ENCODE data around the gene ANXA6.

ANXA6 gene

DNA sequence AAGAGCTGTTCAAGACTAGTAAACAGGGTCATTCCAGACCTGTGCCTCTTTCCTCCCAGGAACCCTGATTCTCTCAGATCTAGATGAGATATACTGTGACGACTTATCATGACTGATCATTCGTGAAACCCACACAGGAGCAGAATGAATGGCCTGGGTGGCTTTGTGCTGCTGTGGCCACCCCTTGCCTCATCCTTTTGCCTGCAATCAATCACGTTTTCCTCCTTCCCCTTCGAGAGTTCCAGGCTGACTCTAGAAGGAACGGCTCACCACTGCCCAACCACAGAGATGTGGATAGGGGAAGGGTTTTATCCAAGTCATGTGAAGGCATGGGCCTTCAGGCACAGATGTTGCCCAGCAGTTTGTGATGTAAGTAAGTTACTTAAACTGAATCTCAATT lies 5.8 kb downstream of the ANXA6 start:
- DNase-seq: peak; percentile 10

DNA sequence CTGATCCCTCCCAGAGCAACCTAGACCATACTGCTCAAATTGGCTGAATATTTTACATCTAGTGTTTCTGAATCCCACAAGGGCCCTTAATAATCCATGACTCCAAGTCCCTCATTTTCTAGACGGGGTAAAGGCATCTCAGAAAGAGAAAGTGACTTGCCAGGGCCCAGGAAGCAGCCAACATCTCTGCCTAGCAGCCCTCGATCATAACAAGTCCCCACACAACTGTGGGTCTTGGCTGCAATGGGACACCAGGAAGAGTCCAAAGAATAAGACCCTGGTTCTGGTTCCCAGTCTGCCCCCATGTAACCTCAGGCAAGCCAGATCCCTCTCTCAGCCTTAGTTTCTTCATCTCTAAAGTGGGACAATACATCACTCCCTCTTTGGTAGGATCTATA lies 6.3 kb downstream of the ANXA6 start:
- no peak for DNase-seq

DNA sequence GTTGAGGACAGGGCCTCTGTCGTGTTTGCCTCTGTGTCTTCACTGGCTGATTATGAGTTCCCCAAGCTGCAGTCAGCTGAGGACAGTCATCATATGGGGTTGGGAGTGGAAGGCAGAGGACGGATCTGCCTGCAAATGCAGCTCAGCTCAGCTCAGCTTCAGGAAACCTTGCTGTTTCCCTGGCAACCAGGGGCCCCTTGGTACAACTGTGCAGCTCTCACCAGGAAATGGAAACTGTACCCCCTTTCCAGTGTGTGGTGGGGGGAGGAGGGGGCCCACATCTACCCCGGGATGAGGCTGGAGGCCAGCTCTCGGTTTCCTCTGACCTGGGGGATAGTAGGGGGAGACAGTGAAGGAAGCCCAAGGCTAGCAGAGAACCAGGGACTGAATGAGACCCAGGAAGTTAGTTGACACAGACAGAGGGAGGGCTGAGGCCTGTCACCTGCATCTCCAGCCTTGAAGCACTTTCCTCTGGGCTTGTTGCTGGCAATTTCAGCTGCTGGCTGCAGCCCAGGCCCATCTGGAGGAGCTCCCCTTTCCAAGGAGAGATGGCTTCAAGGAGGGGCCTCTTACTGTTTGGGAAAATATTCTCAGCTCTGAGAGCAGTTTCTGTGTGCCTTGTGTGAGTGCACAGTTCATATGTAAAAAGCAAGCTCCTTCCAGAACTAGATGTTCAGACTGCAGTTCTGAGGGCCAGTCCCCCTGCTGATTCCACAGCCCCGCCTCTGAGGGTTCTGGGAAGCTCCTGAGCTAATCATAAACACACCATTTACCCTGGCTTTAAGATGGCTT lies 6.9 kb downstream of the ANXA6 start:
- DNase-seq: peak; percentile 15

DNA sequence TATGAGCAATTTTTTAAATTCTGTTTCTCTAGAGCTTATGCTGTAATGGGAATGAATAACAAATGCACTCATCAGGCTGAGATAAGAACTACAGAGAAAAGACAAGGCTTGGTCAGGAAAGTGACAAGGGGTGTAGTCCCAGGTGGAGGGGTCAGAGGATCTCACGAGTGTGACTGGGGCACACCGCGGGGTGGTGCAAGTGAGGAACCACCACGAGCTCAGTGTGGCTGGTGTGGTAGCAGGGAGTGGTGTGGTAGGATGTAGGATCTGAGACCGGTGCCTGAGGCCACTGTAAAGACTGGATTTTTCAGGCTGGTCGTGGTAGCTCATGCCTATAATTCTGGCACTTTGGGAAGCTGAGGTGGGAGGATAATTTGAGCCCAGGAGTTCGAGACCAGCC lies 9.0 kb downstream of the ANXA6 start:
- DNase-seq: no peak

DNA sequence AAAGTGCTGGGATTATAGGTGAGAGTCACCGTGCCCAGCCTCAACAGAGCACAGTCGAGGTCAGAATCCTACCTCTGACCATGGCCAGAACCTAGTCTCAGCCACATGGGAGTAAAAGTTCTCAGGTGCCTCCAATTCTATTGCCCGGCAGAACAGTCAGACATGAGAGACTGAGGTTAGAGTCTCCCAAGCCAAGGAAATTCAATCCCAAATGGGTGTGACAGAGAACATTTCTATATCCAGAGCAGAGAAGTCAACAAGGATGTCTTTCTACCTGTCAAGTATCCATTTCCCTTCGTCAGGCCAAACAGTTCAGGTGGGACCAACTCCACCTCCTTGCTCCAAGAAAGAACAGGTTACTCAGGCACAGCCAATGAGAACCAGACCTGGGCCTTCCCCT lies 10.5 kb downstream of the ANXA6 start:
- no peak for DNase-seq

DNA sequence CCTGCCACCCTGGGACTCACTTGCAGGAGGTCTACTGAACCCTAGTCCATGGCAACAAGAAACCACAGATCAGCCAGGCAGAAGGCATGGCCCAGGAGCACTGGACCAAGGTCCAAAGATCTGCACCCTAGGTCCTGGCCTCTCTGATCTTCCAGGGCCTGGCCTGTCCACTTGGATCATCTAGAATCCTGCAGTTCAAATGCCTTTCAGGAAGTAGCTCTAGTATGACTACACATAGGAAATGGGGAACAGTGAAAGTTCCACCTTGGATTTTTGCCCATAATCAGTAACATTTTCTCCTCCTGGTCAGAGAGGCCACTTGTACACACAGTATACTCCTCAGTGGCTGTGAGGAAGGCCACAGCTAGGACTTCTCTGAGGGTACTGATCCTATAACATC lies 11.5 kb downstream of the ANXA6 start:
- DNase-seq: no peak

DNA sequence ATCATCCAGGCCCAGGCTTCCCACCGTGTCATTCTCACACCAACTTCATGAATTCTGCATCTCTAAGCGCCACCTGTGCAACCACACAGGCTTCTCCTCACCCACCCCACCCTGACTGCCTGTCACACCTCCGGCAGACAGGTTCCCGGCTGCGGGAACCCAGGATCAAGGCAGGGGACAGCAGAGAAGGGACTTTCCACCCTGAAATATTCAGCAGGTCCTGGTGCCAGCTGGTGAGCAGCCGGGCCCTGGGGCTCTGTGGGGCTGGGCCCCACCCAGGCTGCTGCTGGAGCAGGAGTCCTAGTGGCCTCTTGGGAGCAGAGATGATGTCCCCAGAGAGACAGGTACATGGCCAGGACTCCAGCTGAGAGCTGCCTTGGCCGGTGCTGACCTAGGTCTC lies 12.7 kb downstream of the ANXA6 start:
- DNase-seq: no peak

DNA sequence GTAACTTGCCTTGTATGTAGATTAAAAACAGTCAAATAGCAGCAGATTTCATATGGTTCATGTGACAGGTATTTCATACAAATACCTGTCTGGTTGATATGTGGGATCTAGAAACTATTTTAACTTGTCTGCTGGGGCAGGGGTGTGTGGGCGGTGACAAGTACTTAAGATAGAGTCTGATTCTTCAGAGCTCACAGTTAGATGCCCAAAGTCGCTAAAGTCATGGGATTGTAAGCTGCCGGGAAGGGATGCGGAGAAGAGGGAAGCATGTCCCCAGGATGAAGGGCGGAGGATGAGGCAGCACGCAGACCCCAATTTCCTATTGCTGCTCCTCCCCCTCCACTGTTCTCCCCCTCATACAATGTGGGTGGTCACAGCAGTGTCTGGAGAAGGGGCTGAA lies 13.3 kb downstream of the ANXA6 start:
- DNase-seq: no peak

DNA sequence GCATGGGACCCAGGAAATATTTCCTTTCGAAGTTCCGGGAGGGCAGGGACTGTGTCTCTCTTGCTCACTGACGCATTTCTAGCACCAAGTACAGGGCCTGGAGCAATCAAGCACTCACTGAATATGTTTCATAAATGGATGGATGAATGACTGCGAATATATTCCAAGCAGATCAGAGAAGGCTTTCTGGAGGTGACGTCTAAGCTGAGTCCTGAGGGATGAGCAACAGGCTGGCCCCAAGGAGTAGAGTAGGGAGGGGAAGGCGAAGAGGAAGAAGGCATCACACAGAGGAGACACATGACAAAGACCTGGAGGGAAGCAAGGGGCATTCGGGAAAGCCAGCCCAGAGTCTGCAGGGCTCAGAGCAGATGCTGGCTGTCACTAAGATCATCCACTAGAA lies 13.9 kb downstream of the ANXA6 start:
- DNase-seq: no peak

DNA sequence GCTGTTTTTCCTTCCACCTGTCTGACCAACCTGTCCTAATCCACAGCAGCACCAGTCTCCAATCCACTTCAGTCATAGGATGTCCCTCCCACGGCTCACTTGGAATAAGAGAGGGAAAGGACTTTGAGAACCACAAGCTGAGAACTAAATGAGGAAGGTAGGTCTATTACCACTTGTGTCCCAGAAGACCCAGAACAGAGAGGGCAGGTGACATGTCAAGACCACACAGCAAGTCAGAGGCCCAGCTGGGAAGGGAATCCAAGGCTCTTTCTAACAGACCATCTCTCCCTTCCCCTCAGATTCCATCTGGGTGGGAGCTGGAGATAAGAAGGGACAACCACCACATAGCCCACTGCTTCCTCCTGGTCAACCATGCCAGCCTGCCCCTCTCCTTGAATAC lies 14.6 kb downstream of the ANXA6 start:
- DNase-seq: no peak

DNA sequence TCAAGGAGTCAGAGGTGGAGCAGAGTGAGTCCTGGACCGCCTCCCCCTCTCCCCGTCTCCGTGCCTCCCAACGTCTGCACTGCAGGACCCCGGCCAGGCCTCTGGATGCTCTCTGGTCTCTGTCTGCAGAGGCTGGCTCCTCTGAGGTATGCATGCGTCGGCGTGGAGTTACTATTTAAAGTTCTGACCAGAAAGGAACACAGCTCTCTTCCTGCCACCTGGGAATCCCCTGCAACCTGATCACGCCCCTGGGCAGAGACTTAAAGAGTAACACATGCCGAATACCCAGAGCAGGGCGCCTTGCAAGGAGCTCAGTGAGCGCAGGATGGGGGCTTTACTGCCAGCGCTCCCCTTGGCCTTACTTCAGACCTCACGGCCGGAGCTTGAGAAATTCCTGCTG lies 16.0 kb downstream of the ANXA6 start:
- DNase-seq: no peak

DNA sequence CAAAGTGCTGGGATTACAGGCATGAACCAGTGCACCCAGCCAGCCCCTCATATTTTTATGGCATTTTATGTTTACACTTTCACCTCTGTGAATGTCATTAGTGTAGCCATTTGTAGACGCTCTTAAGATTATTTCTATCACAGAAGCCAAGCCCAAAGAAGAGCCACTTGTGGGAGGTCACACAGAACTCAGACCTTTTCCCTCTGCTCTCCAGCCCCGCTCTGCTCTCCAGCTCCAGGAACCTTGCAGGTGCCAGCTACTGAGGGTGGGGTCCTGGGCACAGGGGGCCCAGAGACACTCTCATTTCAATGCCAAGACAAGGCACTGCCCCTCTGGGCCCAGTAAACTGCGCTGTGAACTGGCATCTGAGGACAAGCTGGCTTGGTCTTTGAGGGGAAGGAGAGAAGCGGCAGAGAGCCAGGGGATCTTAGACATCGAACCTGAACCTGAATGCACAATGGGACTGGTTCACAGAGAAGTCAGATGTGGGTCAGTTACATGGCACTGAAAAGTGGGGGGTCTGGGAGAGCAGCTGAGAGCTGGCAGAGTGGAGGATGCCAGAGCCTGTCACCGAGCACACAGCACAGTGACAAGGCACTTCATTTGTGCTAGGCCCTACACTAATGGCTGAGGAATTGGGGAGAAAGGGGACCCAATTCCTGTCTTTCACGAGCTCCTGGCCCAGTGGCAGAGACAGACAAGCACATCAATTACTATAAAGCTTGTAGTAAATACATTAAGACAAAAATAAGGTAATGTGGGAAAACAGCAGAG lies 16.7 kb downstream of the ANXA6 start:
- no peak for DNase-seq

DNA sequence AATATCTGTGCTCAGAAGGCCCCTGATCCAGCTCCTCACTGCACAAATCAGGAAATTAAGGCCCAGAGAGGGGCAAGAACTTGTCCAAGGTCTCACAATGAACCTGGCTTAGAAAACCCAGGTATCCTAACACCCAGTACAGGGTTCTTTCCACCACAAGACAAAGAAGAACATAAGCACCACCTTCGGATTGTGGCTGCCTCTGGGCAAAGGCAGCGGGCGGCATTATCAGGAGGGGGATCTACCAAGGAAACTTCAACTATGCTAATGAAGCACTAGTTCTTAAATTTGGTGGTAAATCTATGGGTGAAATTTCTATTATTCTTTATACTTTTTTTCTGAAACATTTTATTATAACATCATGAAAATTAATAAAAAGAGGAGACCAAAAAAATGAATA lies 17.9 kb downstream of the ANXA6 start:
- DNase-seq: no peak

DNA sequence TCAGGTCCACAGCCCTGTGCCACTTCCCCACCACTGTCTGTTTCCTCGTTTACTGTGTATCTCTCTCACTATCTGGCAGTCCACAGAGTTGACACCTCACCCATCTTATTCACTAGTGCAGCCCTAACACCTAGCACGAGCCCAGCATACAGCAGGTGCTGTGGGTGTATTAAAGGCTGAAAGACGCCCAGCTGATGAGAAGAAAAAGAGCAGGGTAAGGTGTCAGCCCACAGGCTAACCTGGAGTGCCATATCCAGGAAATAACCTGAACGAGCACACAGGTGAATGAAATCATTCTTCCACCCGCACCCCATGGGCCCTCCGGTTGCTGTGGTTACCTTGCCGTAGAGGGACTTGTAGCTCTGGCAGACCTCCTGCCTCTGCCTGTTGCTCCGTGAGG lies 18.6 kb downstream of the ANXA6 start:
- DNase-seq: no peak

DNA sequence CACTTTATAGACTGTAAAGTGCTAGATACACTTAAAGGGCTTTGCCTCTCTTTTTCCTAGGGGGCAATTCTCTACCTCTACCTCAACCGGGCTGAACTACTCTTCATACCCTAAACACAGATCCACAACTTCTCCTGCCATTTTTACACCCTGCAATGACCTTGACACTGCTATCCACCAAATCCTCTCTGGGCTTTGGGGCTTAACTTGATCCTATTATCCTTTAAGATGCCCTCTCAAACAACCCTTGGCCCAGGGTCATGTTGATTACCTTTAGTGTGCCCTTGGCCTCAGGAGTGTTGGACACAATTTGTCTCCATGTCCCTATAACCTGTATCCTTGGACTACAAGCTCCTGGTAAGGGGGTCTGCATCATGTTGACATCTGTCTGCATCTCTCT lies 19.5 kb downstream of the ANXA6 start:
- no peak for DNase-seq

DNA sequence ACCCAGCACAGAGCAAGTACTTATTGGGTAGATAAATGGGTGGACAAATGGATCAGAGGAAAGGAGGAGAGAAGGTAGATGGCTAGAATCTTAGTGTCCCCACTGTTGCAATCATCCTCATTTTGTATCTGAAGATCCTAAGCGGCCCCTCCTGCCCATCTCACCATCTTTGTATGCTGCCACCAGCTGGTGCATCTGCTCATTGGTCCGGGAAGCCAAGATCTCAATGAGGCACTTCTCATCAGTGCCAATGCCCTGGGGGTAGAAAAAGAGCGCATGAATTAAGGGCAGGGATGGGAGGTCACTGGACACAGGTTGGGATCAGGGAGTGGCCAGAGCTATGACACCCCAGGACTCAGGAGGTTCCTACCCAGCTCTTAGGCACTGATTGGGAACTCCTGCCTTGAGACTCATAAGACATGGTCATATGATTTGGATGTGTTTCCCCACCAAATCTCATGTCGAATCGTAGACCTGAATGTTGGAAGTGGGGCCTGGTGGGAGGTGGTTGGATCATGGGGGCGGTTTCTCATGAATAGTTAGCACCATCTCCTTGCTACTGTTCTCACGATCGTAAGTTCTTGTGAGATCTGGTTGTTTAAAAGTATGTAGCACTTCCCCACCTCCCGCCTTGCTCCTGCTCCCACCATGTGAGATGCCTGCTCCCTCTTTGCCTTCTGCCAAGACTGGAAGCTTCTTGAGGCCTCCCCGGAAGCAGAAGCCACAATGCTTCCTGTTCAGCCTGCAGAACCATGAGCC lies 20.3 kb downstream of the ANXA6 start:
- DNase-seq: no peak

DNA sequence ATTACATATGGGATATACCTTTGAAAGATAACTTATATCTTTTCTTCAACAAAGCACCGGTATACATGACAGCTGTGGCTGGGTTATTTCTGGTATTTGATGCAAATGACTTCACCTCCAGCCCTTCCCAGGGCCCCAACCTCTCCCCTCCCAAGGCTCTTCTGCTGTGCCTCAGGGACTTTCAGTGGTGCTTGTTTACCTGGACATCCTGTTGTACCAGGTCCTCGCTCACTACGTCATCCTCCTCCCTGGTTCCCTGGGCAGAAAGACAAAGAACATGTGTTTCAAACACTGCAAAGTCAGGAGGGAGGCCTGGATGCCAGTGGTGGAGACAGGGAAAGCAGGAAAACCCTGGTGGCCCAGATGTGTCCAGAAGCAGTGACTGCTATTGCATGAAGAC lies 23.4 kb downstream of the ANXA6 start:
- no peak for DNase-seq

DNA sequence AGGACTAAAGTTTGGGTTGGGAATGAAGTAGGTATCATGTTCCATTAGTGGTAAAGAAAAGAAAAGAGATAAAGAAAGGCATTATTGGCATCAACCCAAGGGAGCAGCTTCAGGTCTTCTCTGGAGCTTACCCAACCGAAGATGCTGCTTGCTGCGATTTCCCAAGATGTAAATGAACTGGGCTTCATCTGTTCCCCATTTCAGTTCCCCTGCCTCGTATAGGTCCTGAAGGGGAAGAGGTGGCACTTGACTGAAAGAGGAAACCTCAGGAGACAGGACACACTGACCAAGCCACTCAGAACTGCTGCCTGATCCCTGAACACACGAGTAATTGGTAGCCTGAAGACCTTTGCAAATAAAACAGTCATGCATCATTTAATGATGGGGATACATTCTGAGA lies 24.6 kb downstream of the ANXA6 start:
- DNase-seq: no peak

DNA sequence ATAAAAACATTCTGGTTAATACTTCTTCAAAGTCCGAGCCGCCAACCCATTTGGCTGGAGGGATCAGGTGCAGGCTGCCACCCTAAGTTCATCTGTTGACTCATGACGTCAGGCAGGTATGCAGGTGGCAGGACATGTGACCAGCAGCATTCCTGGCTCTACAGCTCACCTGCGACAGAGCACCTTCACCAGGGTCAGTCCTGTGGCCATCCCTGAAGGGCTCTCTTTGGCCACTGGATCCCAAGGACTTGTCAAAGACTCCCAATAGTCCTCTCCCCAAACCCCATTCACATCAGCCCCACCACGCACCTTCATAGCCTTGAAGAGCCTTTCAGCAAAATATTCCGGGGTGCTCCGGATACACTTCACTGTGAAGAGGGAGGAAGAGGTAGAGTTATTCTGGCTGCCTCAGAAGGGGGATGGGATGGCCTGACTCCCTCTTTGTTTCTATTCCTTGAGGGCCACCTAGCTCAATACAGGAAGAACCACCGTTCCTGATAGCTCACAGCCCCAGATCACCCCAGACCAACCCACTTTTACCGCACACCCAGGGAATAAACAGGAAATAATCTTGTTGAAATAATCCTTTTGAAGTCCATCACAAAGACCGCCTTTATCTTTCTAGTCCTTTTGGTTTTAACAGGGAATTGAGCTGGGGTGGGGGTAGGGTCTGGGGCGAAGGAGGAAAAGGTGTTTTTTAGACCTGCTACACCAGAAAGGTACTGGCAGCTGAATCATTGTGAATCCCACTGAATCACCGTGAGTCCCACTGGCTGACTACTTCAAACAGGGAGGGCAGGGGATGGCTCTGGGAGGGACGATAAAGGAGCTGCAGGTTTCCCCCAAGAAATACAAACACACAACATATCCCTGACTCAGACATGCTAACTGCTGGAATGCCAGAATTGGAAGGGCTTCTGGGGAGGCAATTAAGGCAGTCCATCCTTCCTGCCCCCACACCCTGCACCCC lies 26.4 kb downstream of the ANXA6 start:
- DNase-seq: no peak

DNA sequence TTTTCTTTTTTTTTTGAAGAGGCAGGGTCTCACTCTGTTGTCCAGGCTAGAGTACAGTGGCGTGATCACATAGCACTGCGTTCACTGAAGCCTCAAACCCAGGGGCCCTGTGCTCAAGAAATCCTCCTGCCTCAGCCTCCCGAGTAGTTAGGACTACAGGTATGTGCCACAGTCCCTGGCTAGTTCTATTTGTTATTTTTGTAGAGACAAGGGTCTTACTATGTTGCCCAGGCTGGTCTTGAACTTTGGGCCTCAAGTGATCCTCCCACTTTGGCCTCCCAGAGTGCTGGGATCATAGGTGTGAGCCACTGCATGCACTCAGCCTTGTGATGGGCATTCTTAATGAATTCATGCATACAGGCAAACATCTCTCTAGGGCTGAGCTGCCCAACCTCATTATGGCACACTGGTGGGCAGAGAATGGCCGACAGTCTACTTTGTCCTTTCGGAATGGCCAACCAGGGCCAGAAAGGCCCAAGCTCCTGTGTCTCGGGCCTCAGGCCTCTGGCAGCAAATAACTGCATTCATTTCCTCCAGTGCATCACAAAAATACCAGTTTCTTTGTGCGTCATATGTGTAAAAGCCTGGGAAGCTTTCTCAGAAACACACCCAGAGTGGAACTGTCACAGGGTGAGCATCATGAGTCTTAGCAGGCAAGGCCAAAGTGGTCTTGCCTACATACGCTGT lies 27.2 kb downstream of the ANXA6 start:
- no peak for DNase-seq

DNA sequence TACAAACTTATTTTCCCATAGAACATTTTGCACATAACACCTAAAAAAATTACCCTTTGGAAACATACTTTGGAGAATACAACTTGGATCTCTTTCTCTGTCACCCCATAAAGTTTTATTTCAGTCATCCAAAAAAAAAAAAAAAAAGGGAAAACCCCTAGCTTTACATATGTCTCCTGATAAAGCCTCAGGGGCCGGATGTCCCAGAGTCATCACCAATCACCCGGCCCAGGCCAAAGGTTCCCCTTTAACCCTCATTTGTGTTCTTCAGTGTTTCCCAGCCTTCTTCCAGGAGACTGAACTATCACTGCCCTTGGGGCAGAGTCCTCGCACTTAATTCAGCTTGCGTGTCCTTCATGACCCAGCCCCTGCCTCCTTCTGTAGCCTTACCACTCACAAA lies 28.8 kb downstream of the ANXA6 start:
- no peak for DNase-seq

DNA sequence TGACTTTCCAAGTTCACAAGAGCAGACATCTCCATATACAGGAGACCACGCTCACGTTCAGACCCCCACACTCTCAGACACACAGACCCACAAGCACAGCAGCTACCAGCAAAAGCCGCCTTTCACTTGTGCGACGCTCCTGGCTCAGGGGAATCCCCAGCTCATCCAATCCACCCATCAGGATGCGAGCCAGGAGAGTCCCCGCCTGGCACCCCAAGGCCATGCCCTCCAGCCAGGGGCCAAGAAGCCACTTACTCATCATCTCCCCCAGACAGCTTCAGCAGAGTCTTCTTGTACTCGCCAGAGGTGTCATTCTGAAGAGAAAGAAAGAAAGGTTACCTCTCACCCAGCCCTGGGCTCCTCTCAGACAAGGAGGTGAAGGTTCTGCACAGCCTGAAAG lies 29.7 kb downstream of the ANXA6 start:
- no peak for DNase-seq
